Heart left ventricle (tissue), 16 donors: ENCODE results near the gene CTAG1A. TPM values are rescaled to one million over a fixed set of nuclear protein-coding genes. Genes with fewer than 3 reads are reported as not detected.

Source experiments
- ATAC-seq, 4 donors: fragments of 200-7000 bp; cut with Tn5 transposase; one replicate each; pipeline ENCODE4 v1.9.1; 2020 to 2022; ENCODE audit warnings: moderate library complexity in 4 of 4, mild to moderate bottlenecking in 3 of 4, moderate number of reproducible peaks in 1 of 4
- DNase-seq, 5 donors: peaks; one replicate each; pipeline ENCODE4 v3.0.0-alpha.2; 2020
- H3K27ac ChIP-seq, 12 donors: fragments of 200-600 bp; sonication (generic) in 4 of 12; one replicate each; pipeline versions ENCODE4 v1.5.0 to v1.8.0; 2016 to 2022; ENCODE audit warnings: mild to moderate bottlenecking in 2 of 12
- H3K27me3 ChIP-seq, 9 donors: fragments of 200-600 bp; sonication (generic) in 2 of 9; one replicate each; pipeline versions ENCODE4 v1.5.1 to v1.8.0; 2016 to 2022; ENCODE audit warnings: mild to moderate bottlenecking in 3 of 9
- H3K36me3 ChIP-seq, 9 donors: fragments of 200-600 bp; sonication (generic) in 2 of 9; one replicate each; pipeline versions ENCODE4 v1.5.0 to v1.8.0; 2018 to 2022; ENCODE audit warnings: mild to moderate bottlenecking in 2 of 9
- H3K4me1 ChIP-seq, 12 donors: fragments of 200-600 bp; sonication (generic) in 4 of 12; one replicate each; pipeline versions ENCODE4 v1.5.0 to v1.8.0; 2016 to 2022; ENCODE audit warnings: mild to moderate bottlenecking in 3 of 12
- H3K4me3 ChIP-seq, 12 donors: fragments of 200-600 bp; sonication (generic) in 4 of 12; one replicate each; pipeline versions ENCODE4 v1.5.0 to v1.8.0; 2017 to 2022; ENCODE audit warnings: mild to moderate bottlenecking in 9 of 12, moderate library complexity in 4 of 12
- H3K9me3 ChIP-seq, 12 donors: fragments of 200-600 bp; sonication (generic) in 4 of 12; one replicate each; pipeline versions ENCODE4 v1.5.0 to v1.8.0; 2016 to 2022; ENCODE audit warnings: mild to moderate bottlenecking in 1 of 12
- CTCF ChIP-seq, 12 donors: fragments of 200-600 bp; sonication (generic) in 4 of 12; IDR thresholded peaks; one replicate each; pipeline versions ENCODE4 v1.5.0 to v1.8.0; 2018 to 2022; ENCODE audit warnings: antibody characterized with exemption in 12 of 12, mild to moderate bottlenecking in 5 of 12
- POLR2A ChIP-seq, 2 donors: fragments of 450-650 bp; IDR thresholded peaks; one replicate each; pipeline ENCODE4 v1.6.1; 2017; ENCODE audit warnings: antibody characterized with exemption in 2 of 2, mild to moderate bottlenecking in 2 of 2, moderate library complexity in 2 of 2
- WGBS, 4 donors: extraction: QIAGEN DNeasy Blood & Tissue Kit in 2 of 4; methylation state at CpG; one replicate each; pipeline versions ENCODE4 v1.1.5 to v1.1.7; 2013 to 2018; 5-methylcytosine and 5-hydroxymethylcytosine counted together
- intact Hi-C, 10 donors: fragments of 100-400 bp; cut with DNase I; formaldehyde crosslinking; loops; one replicate each; pipeline versions ENCODE4 v1.11.1 to v1.14.2; 2022
- polyA plus RNA-seq, 2 donors: library from polyadenylated mRNA; stranded (reverse); fragments of 200-250 nt; gene quantifications; one replicate each; pipeline ENCODE4 v1.2.3, GENCODE V29; 2013
- total RNA-seq, 9 donors: library from RNA; depleted of rRNA in 2 of 9; stranded (reverse); fragments of >200 nt in 2 of 9; fragmentation: NEBNext Ultra II Directional in 3 of 9; extraction: Animal tissue kit (Norgen Biotek cat#: 25700) in 3 of 9; gene quantifications; one replicate each; pipeline versions ENCODE4 v1.1.0 to v1.2.4, GENCODE V29; 2016 to 2023
- donor health status: ischemic (EF 13 %, LVEDD 7.1; RV severe dilation, severe dysfunction).
- donor health status: healthy with polysubstance abuse.
- donor health status: DM: no; HTN: yes; CAD: no.
- donor health status: DM: no; HTN: no; CAD: no.
- donor health status: ischemic (EF 25% LVEDD 6.9; RV normal size, moderate dysfunction).
- donor health status: ischemic (EF 25% LVEDD 5.7; RV mildly dilated, moderate dysfunction).
- donor health status: healthy.
- donor health status: DM: yes; HTN: yes; CAD: no.
- donor health status: ischemic (EF 35%, LVEDD 5.7; RV mildly dilated, moderate dysfunction).
- donor health status: nonischemic (EF 11% LVEDD 7.7; RV severe dilation, severe dysfunction).
- donor health status: DM: yes; HTN: yes; CAD: no.
- donor health status: PGD.
- donor health status: ischemic (EF 29% LVEDD 5.4; RV normal size, mild dysfunction).
- donor health status: nonischemic (EF 23%, LVEDD 6.1; RV moderate dilation, normal function).

The CTAG1A gene
- total and polyA plus RNA-seq, 11 donors = not detected

GRCh38 chrX:154541589-154541895 is 43.4 kb upstream of the CTAG1A start:
- peak overlapping the region in 11 of 12 donors; percentile 19 to 88 (median 60) for H3K27ac ChIP-seq
- TF ChIP-seq POLR2A (IDR thresholded peaks at IDR 0.05) (no peak), CTCF (IDR thresholded peaks at IDR 0.05) (no peak)
- no peak overlapping the region for H3K4me3 ChIP-seq
- peaks cover 0 to 3% (median 0%) of the 10 kb centered on the region in 12 donors for H3K9me3 ChIP-seq
- H3K4me1 ChIP-seq = peaks cover 0 to 58% (median 14%) of the 10 kb centered on the region in 12 donors
- H3K27me3 ChIP-seq = peaks cover 0 to 4% (median 0%) of the 10 kb centered on the region in 9 donors
- ATAC-seq (no peak), DNase-seq (no peak)
- peaks cover 0 to 7% (median 0%) of the 10 kb centered on the region in 9 donors for H3K36me3 ChIP-seq
- 52 to 74% (median 68%) methylated on average over 3 to 5 of the region's 5 CpGs for WGBS, 4 donors
- intact Hi-C loops = no loop called here

- Histone ChIP-seq H3K4me3 (peak overlapping the region in 1 of 12 donors; percentile 28), H3K27me3 (peaks cover 0 to 4% (median 0%) of the 10 kb centered on the region in 9 donors), H3K9me3 (peaks cover 0 to 8% (median 0%) of the 10 kb centered on the region in 12 donors), H3K36me3 (peaks cover 0 to 7% (median 0%) of the 10 kb centered on the region in 9 donors), H3K4me1 (peaks cover 0 to 58% (median 14%) of the 10 kb centered on the region in 12 donors), H3K27ac (peak overlapping the region in 11 of 12 donors; percentile 19 to 88 (median 65))
- DNase-seq = peak; percentile 66 to 84 (median 67)
- intact Hi-C loops = no loop called here
- WGBS, 4 donors = 43 to 61% (median 56%) methylated on average over 11 to 12 of the region's 12 CpGs
- TF ChIP-seq POLR2A (IDR thresholded peaks at IDR 0.05) = no peak
- no peak for TF ChIP-seq CTCF (IDR thresholded peaks at IDR 0.05)
- peak; percentile 48 to 68 (median 60) for ATAC-seq
Observed at GRCh38 chrX:154541896-154542722, 42.8 kb upstream of the CTAG1A start.

GRCh38 chrX:154542723-154543424 is 42.1 kb upstream of the CTAG1A start:
- Histone ChIP-seq H3K4me3 (peak overlapping the region in 1 of 12 donors; percentile 28), H3K4me1 (peaks cover 0 to 58% (median 14%) of the 10 kb centered on the region in 12 donors), H3K27me3 (peaks cover 0 to 4% (median 0%) of the 10 kb centered on the region in 9 donors), H3K27ac (peak overlapping the region in 9 of 12 donors; percentile 19 to 88 (median 68)), H3K36me3 (peaks cover 0 to 7% (median 0%) of the 10 kb centered on the region in 9 donors), H3K9me3 (peaks cover 0 to 13% (median 0%) of the 10 kb centered on the region in 12 donors)
- DNase-seq = peak in 1 of 5 donors; percentile 35
- WGBS, 4 donors = 77 to 81% (median 79%) methylated on average over 17 to 20 of the region's 20 CpGs
- TF ChIP-seq CTCF (IDR thresholded peaks at IDR 0.05) (no peak), POLR2A (IDR thresholded peaks at IDR 0.05) (no peak)
- intact Hi-C loops = no loop called here
- no peak for ATAC-seq
